Erythroblast (primary cell): ENCODE measurements around the gene SGF29.
"Not testable (repeated sequence)": the region's sequence is repeated elsewhere in the genome, so short reads cannot be mapped to it uniquely, and the experiment has no call there.

Experiments
- GATA1 ChIP-seq: IDR thresholded peaks from 2 replicates; pipeline ENCODE4 v1.6.1; 2011; ENCODE audit warnings: low read depth, mild to moderate bottlenecking, control low read depth, low read length, moderate library complexity
- POLR2A ChIP-seq: IDR thresholded peaks from 2 replicates; pipeline ENCODE4 v1.6.1; 2011; ENCODE audit warnings: mild to moderate bottlenecking, low read length

DNA sequence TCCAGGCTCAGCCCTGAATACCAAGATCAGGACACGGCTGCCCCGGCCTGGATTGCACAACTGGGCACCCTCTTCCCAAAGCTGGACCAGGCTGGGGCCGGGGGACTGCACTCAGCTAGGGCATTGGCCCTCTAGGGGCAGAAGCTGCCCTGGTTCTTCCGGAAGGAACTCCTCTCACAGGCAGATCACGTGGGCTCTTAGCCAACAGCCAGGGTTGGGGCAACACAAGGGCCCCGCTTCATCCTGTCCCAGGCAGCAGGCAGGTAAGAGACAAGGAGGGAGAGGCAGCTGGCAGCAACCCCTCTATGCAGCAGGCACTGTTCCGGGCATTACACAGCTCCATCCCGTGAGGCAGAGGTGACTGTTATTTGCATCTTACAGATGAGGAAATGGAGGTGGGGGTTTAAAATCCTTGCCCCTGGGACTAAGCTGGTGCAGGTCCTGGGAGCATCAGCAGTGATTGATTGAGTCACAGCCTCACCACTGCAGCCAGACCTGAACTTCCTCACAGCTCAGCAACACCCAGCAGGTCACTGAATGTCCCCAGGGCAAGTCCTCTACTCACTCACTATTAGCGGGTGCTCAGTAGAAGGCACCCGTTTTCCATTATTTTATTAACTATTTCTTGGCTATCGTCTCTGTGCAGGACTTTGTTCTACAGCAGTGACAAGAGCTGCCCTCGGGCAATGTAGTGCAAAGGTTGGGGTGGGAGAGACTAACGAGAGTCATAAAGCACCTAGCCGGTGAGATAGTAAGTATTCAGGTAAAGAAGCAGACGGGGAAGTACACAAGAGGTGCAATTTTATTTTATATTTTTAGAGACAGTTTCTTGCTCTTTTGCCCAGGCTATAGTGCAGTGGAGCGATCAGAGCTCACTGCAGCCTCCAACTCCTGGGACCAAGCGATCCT lies 45.9 kb downstream of the SGF29 start:
- not testable (repeated sequence) for TF ChIP-seq POLR2A, GATA1
